Right cardiac atrium (tissue), 5 donors: ENCODE data around the gene SLC35F4. TPM values are rescaled to one million over a fixed set of nuclear protein-coding genes. Genes with fewer than 3 reads are reported as not detected.
"Not testable (repeated sequence)": the region's sequence is repeated elsewhere in the genome, so short reads cannot be mapped to it uniquely, and the experiment has no call there.

Source experiments
- ATAC-seq, 2 donors: fragments of 200-7000 bp; cut with Tn5 transposase; one replicate each; pipeline versions ENCODE4 v1.8.0 to v1.9.1; 2020; ENCODE audit warnings: moderate library complexity in 2 of 2, mild to moderate bottlenecking in 1 of 2
- DNase-seq, 3 donors: peaks; one replicate each; pipeline ENCODE4 v3.0.0-alpha.2; 2020
- H3K27ac ChIP-seq: one replicate; pipeline ENCODE4 v1.5.1; 2013; ENCODE audit warnings: mild to moderate bottlenecking, low read length, control low read depth, moderate library complexity
- H3K27me3 ChIP-seq: one replicate; pipeline ENCODE4 v1.6.1; 2013; ENCODE audit not compliant: control insufficient read depth, insufficient read depth
- H3K4me1 ChIP-seq: one replicate; pipeline ENCODE4 v1.6.1; 2013; ENCODE audit warnings: low read length; ENCODE audit not compliant: control insufficient read depth, insufficient read depth
- H3K4me3 ChIP-seq: one replicate; pipeline ENCODE4 v1.5.1; 2013; ENCODE audit warnings: low read length, control low read depth
- H3K9me3 ChIP-seq: one replicate; pipeline ENCODE4 v1.6.1; 2013; ENCODE audit warnings: low read length; ENCODE audit not compliant: control insufficient read depth
- WGBS: extraction: QIAGEN DNeasy Blood & Tissue Kit; methylation state at CpG from one replicate; pipeline ENCODE4 v1.1.7; 2013; 5-methylcytosine and 5-hydroxymethylcytosine counted together
- intact Hi-C, 4 donors: fragments of 100-400 bp; cut with DNase I; formaldehyde crosslinking; loops; one replicate each; pipeline versions ENCODE4 v1.11.0 to v1.14.0; 2022 to 2023
- polyA plus RNA-seq: library from polyadenylated mRNA; stranded (reverse); fragments of 200-250 nt; gene quantifications from one replicate; pipeline ENCODE4 v1.2.3, GENCODE V29; 2013
- total RNA-seq, 4 donors: library from RNA; stranded (reverse); fragmentation: NEBNext Ultra II Directional; extraction: Animal tissue kit (Norgen Biotek cat#: 25700); gene quantifications; one replicate each; pipeline ENCODE4 v1.2.1, GENCODE V29; 2021
- donor health status: healthy with polysubstance abuse.
- donor health status: DM: no; HTN: yes; CAD: no.
- donor health status: DM: no; HTN: no; CAD: no.
- donor health status: DM: no; HTN: yes; CAD: no; lungs with severe emphysema.
- donor health status: DM: yes; HTN: yes; CAD: no.

Gene SLC35F4
- total and polyA plus RNA-seq, 5 donors = not detected

DNA sequence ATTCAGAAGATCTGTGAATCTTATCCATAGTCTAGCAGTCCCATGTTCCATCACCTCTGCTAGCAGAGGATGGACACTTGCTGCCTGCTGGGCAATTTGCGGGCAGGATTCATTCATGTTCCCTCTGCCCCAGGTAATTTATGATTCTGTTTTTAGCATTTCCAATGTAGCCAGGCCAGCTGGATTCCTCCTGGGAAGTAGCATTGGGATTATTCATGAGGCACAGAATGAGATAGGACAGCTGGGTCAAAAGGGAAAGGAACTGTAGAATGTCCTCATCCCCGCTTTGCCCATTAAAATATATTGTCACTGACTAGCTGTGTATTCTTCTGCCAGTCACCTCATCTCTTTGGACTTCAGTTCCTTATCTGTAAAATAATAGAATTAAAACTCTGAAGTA, 68.7 kb downstream of the SLC35F4 start:
- ATAC-seq (no peak), DNase-seq (no peak)
- H3K9me3 ChIP-seq = no peaks in the 10 kb centered on the region
- intact Hi-C loops = no loop called here
- no peaks in the 10 kb centered on the region for H3K27me3 ChIP-seq
- no peak overlapping the region for H3K4me3 ChIP-seq
- H3K27ac ChIP-seq = no peak overlapping the region
- H3K4me1 ChIP-seq = no peaks in the 10 kb centered on the region
- WGBS = 63% methylated on average over 2 of the region's 2 CpGs

DNA sequence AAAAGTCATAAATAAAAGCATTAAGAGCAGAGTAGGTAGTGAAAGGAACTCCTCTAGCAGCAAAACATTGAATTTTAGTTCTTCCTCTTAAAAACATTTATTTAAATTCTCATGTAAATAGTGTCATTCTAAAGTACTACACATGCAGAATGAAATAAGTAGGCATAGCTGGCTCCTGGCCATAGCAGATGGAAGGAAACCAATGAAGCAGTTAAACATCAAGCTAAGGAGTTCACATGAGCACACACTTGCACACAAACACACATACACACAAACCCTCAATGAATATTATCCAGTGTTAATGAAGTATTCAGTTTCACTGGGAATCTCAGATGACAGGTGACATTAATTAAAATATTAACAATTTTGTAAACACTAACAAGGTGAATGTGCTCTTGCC, 69.3 kb downstream of the SLC35F4 start:
- H3K4me1 ChIP-seq = no peaks in the 10 kb centered on the region
- intact Hi-C loops = no loop called here
- no peak for DNase-seq
- H3K4me3 ChIP-seq = no peak overlapping the region
- ATAC-seq = no peak
- no peak overlapping the region for H3K27ac ChIP-seq
- H3K9me3 ChIP-seq = no peaks in the 10 kb centered on the region
- H3K27me3 ChIP-seq = no peaks in the 10 kb centered on the region

DNA sequence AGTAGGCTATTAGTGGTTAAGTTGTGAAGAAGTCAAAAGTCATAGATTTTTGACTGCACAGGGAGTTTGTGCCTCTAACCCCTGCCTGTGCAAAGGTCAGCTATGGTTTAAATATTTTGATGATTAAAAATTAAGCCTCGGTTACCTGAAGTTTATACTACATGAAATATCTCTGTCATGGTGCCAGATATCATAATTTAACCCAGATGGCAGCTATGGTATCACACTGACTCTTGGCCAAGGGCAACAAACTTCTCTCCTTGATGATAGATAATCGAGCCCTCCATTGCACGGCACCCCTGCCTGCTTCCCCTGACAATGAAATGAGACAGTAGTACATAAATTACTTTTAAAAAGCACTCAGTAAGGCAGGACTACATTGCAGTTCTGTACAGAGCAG, 80.8 kb downstream of the SLC35F4 start:
- ATAC-seq = no peak
- intact Hi-C loops = no loop called here
- no peaks in the 10 kb centered on the region for H3K4me1 ChIP-seq
- H3K27me3 ChIP-seq = no peaks in the 10 kb centered on the region
- no peaks in the 10 kb centered on the region for H3K9me3 ChIP-seq
- 33% methylated on average over 3 of the region's 3 CpGs for WGBS
- H3K27ac ChIP-seq = no peak overlapping the region
- no peak for DNase-seq
- no peak overlapping the region for H3K4me3 ChIP-seq

DNA sequence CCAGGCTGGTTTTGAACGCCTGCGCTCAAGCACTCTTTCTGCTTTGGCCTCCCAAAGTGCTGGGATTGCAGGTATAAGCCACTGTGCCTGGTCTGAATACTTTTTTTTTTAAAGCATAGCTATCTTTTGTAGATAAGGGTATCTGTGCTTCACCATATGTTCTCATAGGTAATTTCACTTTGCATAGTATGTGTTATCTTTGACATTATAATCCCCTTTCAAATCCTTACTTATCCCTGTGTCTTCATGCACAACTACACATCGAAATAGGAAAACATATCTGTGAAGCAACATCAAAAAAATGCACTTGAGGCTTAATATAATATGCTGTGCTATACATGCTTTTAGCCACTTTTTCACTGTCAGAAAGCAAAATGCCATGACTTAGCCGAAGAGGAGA, 94.1 kb downstream of the SLC35F4 start:
- intact Hi-C loops = no loop called here
- Histone ChIP-seq H3K27ac (no peak overlapping the region), H3K4me3 (no peak overlapping the region), H3K27me3 (no peaks in the 10 kb centered on the region), H3K4me1 (no peaks in the 10 kb centered on the region), H3K9me3 (no peaks in the 10 kb centered on the region)
- ATAC-seq (no peak), DNase-seq (no peak)
- 69% methylated on average over 4 of the region's 4 CpGs for WGBS

DNA sequence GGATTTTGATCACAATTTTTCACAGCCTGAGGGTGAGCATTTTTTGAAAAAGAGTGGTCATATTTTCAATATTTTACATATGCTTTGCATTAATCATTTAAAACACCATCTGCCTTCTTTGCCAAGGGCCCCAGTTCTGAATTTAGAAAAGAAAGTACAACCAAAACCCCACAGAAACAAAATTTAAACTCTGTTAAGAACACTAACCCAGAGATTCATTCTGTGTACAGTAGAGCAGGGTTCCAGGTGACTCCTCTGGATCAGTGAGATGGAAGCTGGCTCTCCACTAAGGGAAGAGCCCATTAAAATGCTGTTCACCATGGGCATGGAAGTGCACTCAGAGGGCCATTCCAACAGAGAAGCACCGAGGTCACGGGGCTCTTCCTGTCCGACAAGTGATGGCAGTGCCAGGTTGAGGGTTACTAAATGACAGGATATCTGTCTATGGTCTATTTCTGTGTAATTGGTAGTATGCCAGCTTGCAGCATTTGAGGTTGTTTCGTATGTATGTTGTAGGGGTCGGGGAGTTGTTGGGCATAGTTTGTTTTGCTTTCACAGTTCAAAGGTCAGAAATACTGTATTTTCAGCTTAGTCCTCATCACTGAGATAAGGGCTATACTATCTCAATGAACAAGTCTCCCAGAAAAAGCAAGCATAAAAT, 95.9 kb downstream of the SLC35F4 start:
- Histone ChIP-seq H3K27me3 (no peaks in the 10 kb centered on the region), H3K9me3 (no peaks in the 10 kb centered on the region), H3K27ac (no peak overlapping the region), H3K4me1 (no peaks in the 10 kb centered on the region), H3K4me3 (no peak overlapping the region)
- 57% methylated on average over 5 of the region's 5 CpGs for WGBS
- ATAC-seq (no peak), DNase-seq (no peak)
- intact Hi-C loops = no loop called here

DNA sequence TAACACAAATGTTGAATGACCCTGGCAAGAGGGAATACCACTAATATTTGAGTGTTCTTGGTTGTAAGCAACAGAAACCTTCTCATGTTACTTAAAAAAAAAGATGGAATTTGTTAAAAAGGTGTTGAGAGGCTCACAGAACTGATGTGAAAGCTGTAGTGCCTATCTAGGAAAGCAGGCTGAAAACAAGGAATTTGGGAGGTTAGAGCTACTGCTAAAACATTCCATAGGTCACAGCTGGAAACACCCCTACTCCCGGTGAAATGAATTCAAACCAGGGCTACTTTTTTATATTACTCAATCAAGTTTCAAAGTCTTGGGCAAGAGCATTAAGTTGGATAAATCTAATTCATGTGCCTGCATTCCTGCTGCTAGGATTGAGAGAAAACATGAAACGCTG, 104.1 kb downstream of the SLC35F4 start:
- no peak overlapping the region for H3K27ac ChIP-seq
- H3K4me3 ChIP-seq = no peak overlapping the region
- no peaks in the 10 kb centered on the region for H3K9me3 ChIP-seq
- H3K27me3 ChIP-seq = no peaks in the 10 kb centered on the region
- intact Hi-C loops = no loop called here
- 43% methylated on average over 2 of the region's 2 CpGs for WGBS
- no peak for ATAC-seq
- no peaks in the 10 kb centered on the region for H3K4me1 ChIP-seq
- DNase-seq = no peak

DNA sequence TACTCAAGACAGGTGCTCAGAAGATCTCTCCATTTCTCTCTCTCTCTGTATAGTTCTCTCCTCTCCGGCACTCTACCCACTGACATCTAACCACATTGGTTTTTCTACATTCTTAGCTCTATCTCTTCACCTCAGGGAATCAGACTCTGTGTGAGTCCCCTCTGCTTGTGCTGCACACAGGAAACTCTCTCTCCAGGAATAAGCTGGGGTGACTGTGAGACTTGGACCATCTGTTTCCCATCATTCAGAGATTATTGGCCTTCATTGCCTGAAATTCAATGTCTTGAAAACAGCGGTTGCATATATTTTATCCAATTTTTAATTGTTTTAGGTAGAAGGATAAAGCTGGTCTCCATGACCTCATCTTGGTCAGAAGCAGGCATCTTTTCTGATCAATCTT, 105.0 kb downstream of the SLC35F4 start:
- ATAC-seq = no peak
- Histone ChIP-seq H3K4me3 (no peak overlapping the region), H3K27ac (no peak overlapping the region), H3K9me3 (no peaks in the 10 kb centered on the region), H3K4me1 (no peaks in the 10 kb centered on the region), H3K27me3 (no peaks in the 10 kb centered on the region)
- no peak for DNase-seq
- intact Hi-C loops = no loop called here
- 63% methylated on average over 2 of the region's 2 CpGs for WGBS

DNA sequence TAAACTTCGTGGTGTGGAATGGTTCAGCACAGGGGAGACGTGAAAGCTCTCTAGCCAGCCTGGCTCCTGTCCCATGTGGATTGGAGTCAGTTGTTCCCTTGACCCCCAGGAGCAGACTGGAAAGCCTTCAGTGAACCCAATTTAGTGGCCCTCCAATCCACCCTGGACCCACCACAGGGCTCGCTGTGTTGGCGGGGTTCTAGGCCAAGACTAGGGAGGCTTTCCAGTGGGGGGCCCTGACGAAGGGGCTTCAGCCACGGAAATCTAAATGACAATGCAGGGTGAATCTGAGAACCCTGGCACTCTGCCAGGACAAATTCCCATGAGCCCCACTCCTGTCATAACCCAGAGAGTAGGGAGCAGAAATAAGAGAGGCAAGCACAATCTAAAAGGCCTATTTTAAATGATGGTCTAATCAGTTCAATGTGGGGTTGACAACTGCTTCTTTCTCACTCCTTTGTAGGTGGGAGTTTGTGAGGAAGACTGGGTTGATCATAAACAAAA, 110.8 kb downstream of the SLC35F4 start:
- intact Hi-C loops = no loop called here
- Histone ChIP-seq H3K27me3 (no peaks in the 10 kb centered on the region), H3K9me3 (no peaks in the 10 kb centered on the region), H3K27ac (no peak overlapping the region), H3K4me1 (no peaks in the 10 kb centered on the region), H3K4me3 (no peak overlapping the region)
- ATAC-seq (no peak), DNase-seq (no peak)
- 77% methylated on average over 6 of the region's 6 CpGs for WGBS

DNA sequence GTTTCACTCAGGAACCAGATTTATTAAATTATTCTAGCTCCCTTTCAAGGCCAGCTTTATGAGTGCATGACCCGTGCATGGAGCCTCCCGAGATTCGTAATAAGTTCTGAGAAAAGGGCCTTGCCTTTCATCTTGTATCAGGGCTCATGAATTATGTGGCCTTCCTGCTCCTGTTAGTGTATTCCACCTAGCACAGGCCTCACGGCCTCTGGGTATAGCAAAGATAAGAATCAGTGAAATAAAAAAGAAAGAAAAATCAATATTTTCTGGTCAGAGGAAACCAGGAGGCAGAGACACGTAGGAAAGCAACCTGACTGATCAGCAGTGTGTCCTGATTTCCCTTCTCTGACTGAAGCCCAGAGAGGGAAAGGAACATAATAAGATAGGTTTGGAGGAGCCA, 111.4 kb downstream of the SLC35F4 start:
- ATAC-seq = no peak
- H3K4me1 ChIP-seq = no peaks in the 10 kb centered on the region
- H3K27me3 ChIP-seq = no peaks in the 10 kb centered on the region
- intact Hi-C loops = no loop called here
- no peak for DNase-seq
- no peaks in the 10 kb centered on the region for H3K9me3 ChIP-seq
- H3K27ac ChIP-seq = no peak overlapping the region
- whole genome bisulfite sequencing = 81% methylated on average over 5 of the region's 5 CpGs
- no peak overlapping the region for H3K4me3 ChIP-seq

DNA sequence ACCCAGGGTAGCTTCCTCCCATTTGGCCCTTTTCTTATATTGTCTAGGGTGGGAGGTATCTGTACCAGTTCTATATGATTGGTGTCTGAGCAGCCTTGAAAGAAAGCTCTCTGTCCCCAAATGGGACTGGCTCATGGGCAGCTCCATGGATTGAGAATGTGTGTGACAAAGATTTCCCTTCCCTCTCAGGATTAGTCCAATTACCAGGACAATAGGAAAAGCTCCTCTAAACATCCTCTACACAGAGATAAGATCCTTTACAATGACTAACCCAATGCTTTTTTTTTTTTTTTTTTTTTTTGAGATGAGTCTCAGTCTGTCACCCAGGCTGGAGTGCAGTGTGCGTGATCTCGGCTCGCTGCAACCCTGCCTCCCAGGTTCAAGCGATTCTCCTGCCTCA, 112.1 kb downstream of the SLC35F4 start:
- ATAC-seq (no peak), DNase-seq (no peak)
- intact Hi-C loops = no loop called here
- no peaks in the 10 kb centered on the region for H3K4me1 ChIP-seq
- H3K27me3 ChIP-seq = no peaks in the 10 kb centered on the region
- H3K27ac ChIP-seq = no peak overlapping the region
- 98% methylated on average over 4 of the region's 4 CpGs for WGBS
- H3K9me3 ChIP-seq = no peaks in the 10 kb centered on the region
- H3K4me3 ChIP-seq = no peak overlapping the region

DNA sequence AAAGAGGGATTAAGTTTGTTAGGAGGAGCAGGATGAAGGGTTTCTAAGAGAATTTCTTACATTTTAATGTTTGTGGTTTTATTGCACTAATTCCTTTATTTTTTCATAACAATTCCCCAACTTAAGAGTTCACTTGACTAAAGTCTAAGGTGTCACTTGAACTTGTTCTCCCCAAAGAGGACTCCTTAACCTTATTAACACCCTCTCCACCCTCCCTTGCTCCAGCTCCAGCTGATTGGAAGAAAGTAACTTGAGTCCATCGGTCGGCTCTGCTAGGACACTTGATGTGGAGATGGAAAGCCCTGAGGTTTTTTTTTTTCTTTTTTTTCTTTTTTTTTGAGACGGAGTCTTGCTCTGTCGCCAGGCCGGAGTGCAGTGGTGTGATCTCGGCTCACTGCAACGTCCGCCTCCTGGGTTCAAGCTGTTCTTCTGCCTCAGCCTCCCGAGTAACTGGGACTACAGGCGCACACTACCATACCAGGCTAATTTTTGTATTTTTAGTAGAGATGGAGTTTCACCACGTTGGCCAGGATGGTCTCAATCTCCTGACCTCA, 113.7 kb downstream of the SLC35F4 start:
- H3K4me1 ChIP-seq, H3K9me3 ChIP-seq, intact Hi-C loops, H3K27ac ChIP-seq, H3K4me3 ChIP-seq, H3K27me3 ChIP-seq, DNase-seq, ATAC-seq: not testable (repeated sequence)
- WGBS = 81% methylated on average over 11 of the region's 11 CpGs

DNA sequence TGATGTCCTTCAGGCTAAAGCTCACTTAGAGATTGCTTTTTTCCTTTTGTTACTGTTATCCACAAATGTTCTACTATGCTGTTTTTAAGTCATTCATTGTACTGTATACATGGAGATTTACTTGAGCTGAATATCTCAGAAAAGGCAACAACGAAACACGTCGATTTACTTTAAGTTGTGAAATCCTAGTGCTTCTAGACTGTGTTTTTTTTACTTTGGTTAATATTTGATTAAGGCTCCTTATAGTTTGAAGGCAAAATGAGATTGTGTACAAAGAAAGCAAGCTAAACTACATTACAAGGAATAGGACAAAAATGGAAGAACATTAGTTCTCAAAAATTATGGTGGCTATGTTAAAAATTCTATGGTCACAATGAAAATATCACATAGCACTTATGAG, 114.5 kb downstream of the SLC35F4 start:
- intact Hi-C loops = no loop called here
- no peak overlapping the region for H3K27ac ChIP-seq
- H3K4me3 ChIP-seq = no peak overlapping the region
- no peak for DNase-seq
- ATAC-seq = no peak
- H3K4me1 ChIP-seq = no peaks in the 10 kb centered on the region
- H3K9me3 ChIP-seq = no peaks in the 10 kb centered on the region
- 90% methylated on average over 3 of the region's 3 CpGs for WGBS
- H3K27me3 ChIP-seq = no peaks in the 10 kb centered on the region
